Mesodermal cell (in vitro differentiated cells): ENCODE results near the gene AFDN.

Experiments
- H3K27ac ChIP-seq: 2 replicates; pipeline ENCODE4 v1.7.0; 2013; ENCODE audit warnings: mild to moderate bottlenecking, low read depth, low read length, moderate library complexity; ENCODE audit not compliant: severe bottlenecking
- H3K36me3 ChIP-seq: 2 replicates; pipeline ENCODE4 v1.7.1; 2013; ENCODE audit warnings: mild to moderate bottlenecking, low read length, moderate library complexity; ENCODE audit not compliant: control insufficient read depth, insufficient read depth
- H3K4me1 ChIP-seq: one replicate; pipeline ENCODE4 v1.7.1; 2013; ENCODE audit warnings: mild to moderate bottlenecking, low read length; ENCODE audit not compliant: insufficient read depth, control insufficient read depth, poor library complexity, severe bottlenecking
- H3K4me3 ChIP-seq: 2 replicates; pipeline ENCODE4 v1.7.0; 2013; ENCODE audit warnings: low read length, control low read depth, mild to moderate bottlenecking; ENCODE audit not compliant: insufficient read depth, poor library complexity, severe bottlenecking; ENCODE audit errors: extremely low read depth
- H3K9me3 ChIP-seq: 2 replicates; pipeline ENCODE4 v1.7.1; 2013; ENCODE audit warnings: mild to moderate bottlenecking, low read length, moderate library complexity; ENCODE audit not compliant: control insufficient read depth
- WGBS, 2 experiments: methylation state at CpG; one replicate each; pipeline ENCODE4 v1.1.5; 2013; ENCODE audit warnings: missing lambda C conversion rate in 2 of 2; ENCODE audit not compliant: insufficient coverage in 2 of 2; 5-methylcytosine and 5-hydroxymethylcytosine counted together

AFDN gene

GRCh38 chr6:167921831-167922230, 95.1 kb downstream of the AFDN start:
- WGBS, 2 experiments: 92 to 100% methylated on average over 4 to 5 of the region's 6 CpGs
- H3K9me3 ChIP-seq: no peaks in the 10 kb centered on the region
- no peaks in the 10 kb centered on the region for H3K4me1 ChIP-seq
- no peak overlapping the region for H3K4me3 ChIP-seq
- peaks cover 82% of the 10 kb centered on the region for H3K36me3 ChIP-seq
- no peak overlapping the region for H3K27ac ChIP-seq

- no peak overlapping the region for H3K27ac ChIP-seq
- WGBS, 2 experiments: 92 to 94% methylated on average over 6 to 7 of the region's 7 CpGs
- H3K9me3 ChIP-seq: no peaks in the 10 kb centered on the region
- no peak overlapping the region for H3K4me3 ChIP-seq
- H3K4me1 ChIP-seq: no peaks in the 10 kb centered on the region
- peaks cover 82% of the 10 kb centered on the region for H3K36me3 ChIP-seq
These were observed 98.3 kb downstream of the AFDN start for GRCh38 chr6:167925026-167925425.

- Histone ChIP-seq H3K27ac (no peak overlapping the region), H3K36me3 (peaks cover 84% of the 10 kb centered on the region), H3K9me3 (no peaks in the 10 kb centered on the region), H3K4me3 (no peak overlapping the region), H3K4me1 (peaks cover 7% of the 10 kb centered on the region)
- WGBS, 2 experiments: 97 to 98% methylated on average over 3 to 4 of the region's 6 CpGs
These were observed 100.5 kb downstream of the AFDN start for GRCh38 chr6:167927246-167927645.

GRCh38 chr6:167928111-167928510, 101.4 kb downstream of the AFDN start:
- peaks cover 8% of the 10 kb centered on the region for H3K4me1 ChIP-seq
- peaks cover 77% of the 10 kb centered on the region for H3K36me3 ChIP-seq
- H3K27ac ChIP-seq: no peak overlapping the region
- no peaks in the 10 kb centered on the region for H3K9me3 ChIP-seq
- no peak overlapping the region for H3K4me3 ChIP-seq
- WGBS, 2 experiments: 96 to 100% methylated on average over 3 of the region's 3 CpGs

- WGBS, 2 experiments: 85 to 100% methylated on average over 2 to 3 of the region's 3 CpGs
- peaks cover 78% of the 10 kb centered on the region for H3K36me3 ChIP-seq
- H3K4me3 ChIP-seq: no peak overlapping the region
- H3K9me3 ChIP-seq: no peaks in the 10 kb centered on the region
- H3K27ac ChIP-seq: no peak overlapping the region
- H3K4me1 ChIP-seq: peaks cover 8% of the 10 kb centered on the region
These were observed 103.6 kb downstream of the AFDN start for GRCh38 chr6:167930295-167930694.

GRCh38 chr6:167932468-167933276, 106.0 kb downstream of the AFDN start:
- 96 to 99% methylated on average over 9 of the region's 12 CpGs for WGBS, 2 experiments
- Histone ChIP-seq H3K27ac (no peak overlapping the region), H3K9me3 (no peaks in the 10 kb centered on the region), H3K36me3 (peaks cover 77% of the 10 kb centered on the region), H3K4me3 (no peak overlapping the region), H3K4me1 (peaks cover 8% of the 10 kb centered on the region)

- H3K4me1 ChIP-seq: peaks cover 8% of the 10 kb centered on the region
- H3K36me3 ChIP-seq: peaks cover 77% of the 10 kb centered on the region
- WGBS, 2 experiments: 80 to 100% methylated on average over 1 to 2 of the region's 3 CpGs
- H3K9me3 ChIP-seq: no peaks in the 10 kb centered on the region
- no peak overlapping the region for H3K4me3 ChIP-seq
- no peak overlapping the region for H3K27ac ChIP-seq
These were observed 106.6 kb downstream of the AFDN start for GRCh38 chr6:167933290-167933689.

- H3K27ac ChIP-seq: peak overlapping the region; percentile 47
These were observed 107.1 kb downstream of the AFDN start for GRCh38 chr6:167933847-167934246.

GRCh38 chr6:167934426-167934864, 107.7 kb downstream of the AFDN start:
- Histone ChIP-seq H3K27ac (peak overlapping the region; percentile 47), H3K4me1 (peaks cover 8% of the 10 kb centered on the region), H3K36me3 (peaks cover 79% of the 10 kb centered on the region), H3K9me3 (no peaks in the 10 kb centered on the region), H3K4me3 (no peak overlapping the region)
- 88 to 100% methylated on average over 2 to 3 of the region's 7 CpGs for WGBS, 2 experiments

More at GRCh38 chr6:167933847-167934246, 107.1 kb downstream of the AFDN start:
- Histone ChIP-seq H3K4me3 (no peak overlapping the region), H3K4me1 (peaks cover 8% of the 10 kb centered on the region), H3K36me3 (peaks cover 77% of the 10 kb centered on the region), H3K9me3 (no peaks in the 10 kb centered on the region)
- 100% methylated on average over 6 of the region's 7 CpGs; no CpG with 5 or more reads in 1 of the 2 experiments for WGBS, 2 experiments

GRCh38 chr6:167936051-167936450, 109.3 kb downstream of the AFDN start:
- H3K36me3 ChIP-seq: peaks cover 69% of the 10 kb centered on the region
- no peak overlapping the region for H3K27ac ChIP-seq
- peaks cover 8% of the 10 kb centered on the region for H3K4me1 ChIP-seq
- no peaks in the 10 kb centered on the region for H3K9me3 ChIP-seq
- 100% methylated on average over 1 of the region's 2 CpGs; no CpG with 5 or more reads in 1 of the 2 experiments for WGBS, 2 experiments
- H3K4me3 ChIP-seq: no peak overlapping the region

- Histone ChIP-seq H3K27ac (no peak overlapping the region), H3K4me1 (peaks cover under 1% of the 10 kb centered on the region), H3K9me3 (no peaks in the 10 kb centered on the region), H3K4me3 (no peak overlapping the region), H3K36me3 (peaks cover 57% of the 10 kb centered on the region)
- WGBS, 2 experiments: 92% methylated on average over 2 of the region's 2 CpGs; no CpG with 5 or more reads in 1 of the 2 experiments
These were observed 110.6 kb downstream of the AFDN start for GRCh38 chr6:167937301-167937700.
